HEK293 (cell line): ENCODE results near the gene VASN.

Source experiments
- CTCF ChIP-seq: fragments of 450-650 bp; formaldehyde crosslinking; IDR thresholded peaks from 2 replicates; pipeline ENCODE4 v1.5.1; 2016; ENCODE audit warnings: missing biosample characterization, missing genetic modification characterization
- GLI2 ChIP-seq: fragments of 450-650 bp; formaldehyde crosslinking; IDR thresholded peaks from 2 replicates; pipeline ENCODE4; 2017; ENCODE audit warnings: missing biosample characterization, missing genetic modification characterization, low read depth, borderline replicate concordance
- PRDM6 ChIP-seq: fragments of 450-650 bp; formaldehyde crosslinking; IDR thresholded peaks from 2 replicates; pipeline ENCODE4 v1.5.1; 2017; ENCODE audit warnings: missing biosample characterization, missing genetic modification characterization
- ZNF37A ChIP-seq: fragments of 450-650 bp; IDR thresholded peaks from 2 replicates; pipeline ENCODE4 v1.5.1; 2018; ENCODE audit warnings: missing biosample characterization, missing genetic modification characterization
- TF ChIP-seq, protein P1 (sequence below): fragments of 450-650 bp; IDR thresholded peaks from 2 replicates; pipeline ENCODE4 v1.5.1; 2018; ENCODE audit warnings: missing biosample characterization, missing genetic modification characterization
- TF ChIP-seq, protein P2 (sequence below): sonication (generic); formaldehyde crosslinking; IDR thresholded peaks from 2 replicates; pipeline ENCODE4 v1.8.1; 2022; ENCODE audit warnings: mild to moderate bottlenecking, moderate library complexity, missing genetic modification reagents

DNA sequence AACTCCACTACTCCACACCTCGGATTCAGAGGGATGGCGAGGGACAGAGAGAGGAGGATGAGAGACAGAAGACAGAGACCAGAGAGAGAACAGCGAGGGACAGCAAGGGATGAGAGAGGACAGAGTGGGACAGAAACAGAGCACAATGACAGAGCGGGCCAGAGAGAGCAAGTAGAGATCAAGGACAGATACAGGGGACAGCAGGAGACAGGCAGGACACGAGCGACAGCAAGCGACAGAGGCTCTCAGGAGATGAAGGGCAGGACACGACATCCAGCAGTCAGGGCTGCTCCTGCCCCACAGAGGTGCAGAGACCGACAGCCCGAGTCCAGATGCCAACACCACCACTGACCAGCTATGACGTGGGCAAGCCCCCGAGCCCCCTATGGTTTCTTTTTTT, 29.9 kb downstream of the VASN start:
- no peak for TF ChIP-seq CTCF (tag by site-specific recombination)
- TF ChIP-seq, protein P1, sequence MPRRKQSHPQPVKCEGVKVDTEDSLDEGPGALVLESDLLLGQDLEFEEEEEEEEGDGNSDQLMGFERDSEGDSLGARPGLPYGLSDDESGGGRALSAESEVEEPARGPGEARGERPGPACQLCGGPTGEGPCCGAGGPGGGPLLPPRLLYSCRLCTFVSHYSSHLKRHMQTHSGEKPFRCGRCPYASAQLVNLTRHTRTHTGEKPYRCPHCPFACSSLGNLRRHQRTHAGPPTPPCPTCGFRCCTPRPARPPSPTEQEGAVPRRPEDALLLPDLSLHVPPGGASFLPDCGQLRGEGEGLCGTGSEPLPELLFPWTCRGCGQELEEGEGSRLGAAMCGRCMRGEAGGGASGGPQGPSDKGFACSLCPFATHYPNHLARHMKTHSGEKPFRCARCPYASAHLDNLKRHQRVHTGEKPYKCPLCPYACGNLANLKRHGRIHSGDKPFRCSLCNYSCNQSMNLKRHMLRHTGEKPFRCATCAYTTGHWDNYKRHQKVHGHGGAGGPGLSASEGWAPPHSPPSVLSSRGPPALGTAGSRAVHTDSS: no peak
- no peak for TF ChIP-seq GLI2
- no peak for TF ChIP-seq ZNF37A (tag by site-specific recombination)
- no peak for TF ChIP-seq PRDM6
- TF ChIP-seq, protein P2, sequence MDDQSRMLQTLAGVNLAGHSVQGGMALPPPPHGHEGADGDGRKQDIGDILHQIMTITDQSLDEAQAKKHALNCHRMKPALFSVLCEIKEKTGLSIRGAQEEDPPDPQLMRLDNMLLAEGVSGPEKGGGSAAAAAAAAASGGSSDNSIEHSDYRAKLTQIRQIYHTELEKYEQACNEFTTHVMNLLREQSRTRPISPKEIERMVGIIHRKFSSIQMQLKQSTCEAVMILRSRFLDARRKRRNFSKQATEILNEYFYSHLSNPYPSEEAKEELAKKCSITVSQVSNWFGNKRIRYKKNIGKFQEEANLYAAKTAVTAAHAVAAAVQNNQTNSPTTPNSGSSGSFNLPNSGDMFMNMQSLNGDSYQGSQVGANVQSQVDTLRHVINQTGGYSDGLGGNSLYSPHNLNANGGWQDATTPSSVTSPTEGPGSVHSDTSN (CRISPR knock-in tag): no peak
